H7 (cell line): ENCODE data around the gene ENPP7. TPM values are rescaled to one million over a fixed set of nuclear protein-coding genes. Genes with fewer than 3 reads are reported as not detected.

ENCODE experiments used
- DNase-seq: peaks from one replicate; pipeline ENCODE4 v3.0.0; 2012
- H3K27me3 ChIP-seq: 2 replicates; pipeline ENCODE4 v1.6.0; 2011; ENCODE audit warnings: mild to moderate bottlenecking, low read length; ENCODE audit not compliant: control insufficient read depth, insufficient read depth
- H3K36me3 ChIP-seq: replicated peaks from 2 replicates; pipeline ENCODE4 v1.5.1; 2011; ENCODE audit warnings: low read length; ENCODE audit not compliant: control insufficient read depth, insufficient read depth
- H3K4me3 ChIP-seq: 2 replicates; pipeline ENCODE4 v1.5.1; 2011; ENCODE audit warnings: low read depth, mild to moderate bottlenecking, control low read depth, low read length, moderate library complexity; ENCODE audit not compliant: insufficient read depth
- total RNA-seq: library from RNA; depleted of rRNA; stranded (reverse); fragments of >200 nt; shearing (Covaris generic); gene quantifications from 2 replicates; pipeline ENCODE4 v1.2.3, GENCODE V29; 2014

ENPP7 gene
- total RNA-seq, 1 experiment from 2014 or later, result not detected

DNA sequence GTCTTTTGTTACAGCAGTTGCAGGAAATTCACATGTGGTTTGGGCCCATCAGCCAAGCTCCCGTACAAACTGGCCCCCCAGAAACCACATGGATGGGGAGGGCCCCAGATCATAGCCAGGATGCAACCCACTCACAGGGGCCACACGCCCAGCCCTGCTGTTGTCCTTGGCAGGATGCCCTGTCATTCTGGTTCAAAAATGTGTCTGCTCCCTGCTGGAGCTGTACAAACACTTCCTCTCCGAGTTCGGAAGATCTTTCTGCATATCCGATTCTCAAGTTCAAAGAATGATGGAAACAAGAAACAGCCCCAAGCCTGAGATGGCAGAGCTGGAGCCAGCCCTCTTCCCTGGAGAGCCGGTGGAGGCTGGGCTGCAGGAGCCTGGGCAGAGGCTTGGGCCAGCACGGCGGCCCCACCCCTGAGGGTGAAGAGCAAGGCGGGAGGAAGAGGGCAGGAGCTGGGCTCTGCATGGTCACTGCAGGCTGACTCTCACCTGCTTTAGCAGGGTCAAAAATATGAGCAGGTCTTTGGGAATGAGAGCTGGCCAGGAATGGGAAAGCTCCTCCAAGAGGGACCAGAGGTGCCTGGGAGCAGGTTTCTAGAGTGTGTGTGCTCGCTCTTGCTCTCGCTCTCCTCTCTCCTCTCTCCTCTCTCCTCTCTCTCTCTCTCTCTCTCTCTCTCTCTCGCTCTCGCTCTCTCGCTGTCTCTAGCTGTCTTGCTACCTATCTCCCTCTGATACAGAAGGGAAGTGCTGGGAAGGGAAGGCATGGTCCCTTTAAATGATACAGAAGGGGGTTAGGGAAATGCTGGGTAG lies 34.7 kb upstream of the ENPP7 start:
- Histone ChIP-seq H3K4me3 (no peak overlapping the region), H3K27me3 (no peaks in the 10 kb centered on the region), H3K36me3 (no peaks in the 10 kb centered on the region)
- DNase-seq, result peak; percentile 70

- no peak overlapping the region for H3K4me3 ChIP-seq
- no peaks in the 10 kb centered on the region for H3K27me3 ChIP-seq
- DNase-seq, result no peak
- H3K36me3 ChIP-seq, result no peaks in the 10 kb centered on the region
Observed at GRCh38 chr17:79696610-79696982, 34.1 kb upstream of the ENPP7 start.

DNA sequence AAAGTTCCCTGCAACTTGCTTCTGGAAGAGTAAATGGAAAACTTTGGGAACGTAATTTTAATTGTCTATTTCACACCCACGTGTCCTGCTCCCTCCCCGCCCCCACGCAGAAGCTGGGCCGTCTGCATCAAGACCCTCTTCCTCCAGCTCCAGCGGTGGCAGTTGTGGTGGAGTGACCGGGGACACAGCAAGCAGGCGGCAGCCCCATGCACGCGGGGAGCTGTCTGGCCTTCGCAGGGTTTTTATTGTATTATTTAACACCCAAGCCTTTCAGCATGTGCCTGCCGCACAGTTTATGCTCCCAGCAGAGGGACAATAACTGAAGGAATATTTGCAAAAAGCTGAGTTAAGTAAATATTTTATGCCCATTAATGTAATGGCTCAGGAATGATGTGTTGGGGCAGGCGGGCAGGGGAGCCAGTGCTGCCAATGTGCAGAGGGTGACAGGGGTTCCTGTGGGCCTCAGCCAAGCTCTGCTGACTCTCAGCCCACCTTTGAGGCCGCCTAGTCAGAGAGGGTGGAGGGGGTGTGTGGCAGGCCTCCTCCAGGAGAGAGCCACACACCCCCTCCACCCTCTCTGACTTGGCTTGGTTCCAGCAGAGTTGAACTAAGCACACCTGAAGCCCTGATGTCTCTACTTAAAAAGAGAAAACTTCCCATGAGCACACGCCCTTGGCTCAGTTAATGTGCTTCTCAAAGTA lies 32.4 kb upstream of the ENPP7 start:
- H3K27me3 ChIP-seq, result no peaks in the 10 kb centered on the region
- no peak overlapping the region for H3K4me3 ChIP-seq
- no peak for DNase-seq
- H3K36me3 ChIP-seq, result no peaks in the 10 kb centered on the region

- DNase-seq, result peak; percentile 82
- no peak overlapping the region for H3K4me3 ChIP-seq
- H3K27me3 ChIP-seq, result no peaks in the 10 kb centered on the region
- no peaks in the 10 kb centered on the region for H3K36me3 ChIP-seq
Observed at GRCh38 chr17:79699386-79700036, 31.2 kb upstream of the ENPP7 start.

DNA sequence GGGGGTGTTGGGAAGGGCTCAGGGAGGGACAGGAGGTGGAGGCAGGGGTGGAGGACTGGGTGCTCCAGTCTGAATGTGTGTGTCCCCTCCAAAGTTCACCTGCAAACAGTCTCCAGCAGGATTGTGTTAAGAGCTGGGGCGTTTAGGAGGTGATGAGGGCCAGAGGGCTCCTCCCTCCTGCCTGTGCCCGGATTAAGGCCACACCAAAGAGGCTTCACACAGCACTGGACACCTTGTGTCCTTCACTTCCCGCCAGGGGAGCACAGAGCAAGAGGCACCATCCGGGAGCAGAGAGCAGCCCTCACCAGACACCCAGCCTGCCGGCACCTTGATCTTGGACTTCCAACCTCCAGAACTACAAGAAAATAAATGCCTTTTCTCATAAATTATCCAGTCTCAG lies 30.2 kb upstream of the ENPP7 start:
- H3K27me3 ChIP-seq, result no peaks in the 10 kb centered on the region
- no peaks in the 10 kb centered on the region for H3K36me3 ChIP-seq
- peak; percentile 58 for DNase-seq
- H3K4me3 ChIP-seq, result no peak overlapping the region

DNA sequence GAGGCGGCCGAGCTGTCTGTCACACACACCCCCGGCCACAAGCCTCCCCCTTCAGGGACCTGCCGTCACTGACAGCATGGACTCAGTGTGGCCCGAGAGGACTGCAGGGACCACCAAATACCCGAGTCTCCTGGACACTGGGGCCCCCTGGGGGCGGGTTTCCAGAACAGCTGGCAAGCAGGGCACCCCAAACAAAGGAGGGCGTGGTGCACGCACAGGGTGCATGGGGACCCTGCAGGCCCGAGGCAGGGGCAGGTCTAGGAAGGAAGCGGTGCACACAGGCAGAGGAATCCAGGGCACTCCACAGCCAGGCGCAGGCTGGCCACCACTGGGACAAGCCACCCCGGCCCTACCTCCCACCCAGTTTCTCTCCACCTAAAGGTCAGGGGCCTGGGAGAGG lies 28.7 kb upstream of the ENPP7 start:
- DNase-seq, result peak; percentile 83
- no peak overlapping the region for H3K4me3 ChIP-seq
- H3K27me3 ChIP-seq, result no peaks in the 10 kb centered on the region
- H3K36me3 ChIP-seq, result no peaks in the 10 kb centered on the region

DNA sequence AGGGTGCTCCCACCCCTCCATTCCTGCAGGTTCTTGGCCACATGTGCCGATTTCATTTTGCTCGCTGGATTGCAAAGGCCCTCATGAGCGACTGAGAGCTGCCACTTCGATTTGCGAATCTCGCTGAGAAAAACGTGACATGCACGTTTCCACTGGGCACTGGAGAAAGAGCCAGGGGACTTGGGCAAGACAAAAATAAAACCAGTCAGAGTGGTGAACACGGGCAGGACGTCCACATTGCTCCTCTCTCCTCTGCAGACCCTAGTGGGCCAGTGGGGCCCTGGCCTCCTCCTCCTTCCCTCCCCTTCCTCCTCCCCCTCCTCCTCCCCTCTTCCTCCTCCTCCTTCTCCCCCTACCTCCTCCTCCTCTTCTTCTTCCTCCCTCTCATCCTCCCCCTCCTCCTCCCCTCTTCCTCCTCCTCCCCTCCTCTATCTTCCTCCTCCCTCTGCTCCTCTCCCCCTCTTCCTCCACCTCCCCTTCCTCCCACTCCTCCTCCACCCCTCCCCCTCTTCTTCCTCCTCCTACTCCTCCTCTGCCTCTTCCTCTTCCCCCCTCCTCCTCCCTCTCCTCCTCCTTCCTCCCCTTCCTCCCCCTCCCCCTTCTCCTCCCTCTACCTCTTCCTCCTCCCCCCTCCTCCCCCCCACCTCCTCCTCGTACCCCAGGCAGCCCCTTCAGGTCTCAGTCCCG lies 28.1 kb upstream of the ENPP7 start:
- no peak for DNase-seq
- Histone ChIP-seq H3K4me3 (no peak overlapping the region), H3K27me3 (no peaks in the 10 kb centered on the region), H3K36me3 (no peaks in the 10 kb centered on the region)

- Histone ChIP-seq H3K36me3 (no peaks in the 10 kb centered on the region), H3K4me3 (no peak overlapping the region), H3K27me3 (no peaks in the 10 kb centered on the region)
- DNase-seq, result no peak
Observed at GRCh38 chr17:79704691-79705090, 26.1 kb upstream of the ENPP7 start.

GRCh38 chr17:79705674-79706073 lies 25.1 kb upstream of the ENPP7 start:
- peak; percentile 35 for DNase-seq
- Histone ChIP-seq H3K27me3 (no peaks in the 10 kb centered on the region), H3K36me3 (no peaks in the 10 kb centered on the region), H3K4me3 (no peak overlapping the region)

- Histone ChIP-seq H3K27me3 (no peaks in the 10 kb centered on the region), H3K36me3 (no peaks in the 10 kb centered on the region), H3K4me3 (no peak overlapping the region)
- no peak for DNase-seq
Observed at GRCh38 chr17:79706931-79707850, 23.6 kb upstream of the ENPP7 start.

- Histone ChIP-seq H3K36me3 (no peaks in the 10 kb centered on the region), H3K27me3 (no peaks in the 10 kb centered on the region), H3K4me3 (peak overlapping the region; percentile 14; the same call in 1 of the 2 replicates)
- DNase-seq, result peak; percentile 91
Observed at GRCh38 chr17:79707931-79708891, 22.5 kb upstream of the ENPP7 start.

GRCh38 chr17:79711715-79712305 lies 18.9 kb upstream of the ENPP7 start:
- DNase-seq, result no peak
- no peak overlapping the region for H3K4me3 ChIP-seq
- H3K36me3 ChIP-seq, result no peaks in the 10 kb centered on the region
- H3K27me3 ChIP-seq, result no peaks in the 10 kb centered on the region

DNA sequence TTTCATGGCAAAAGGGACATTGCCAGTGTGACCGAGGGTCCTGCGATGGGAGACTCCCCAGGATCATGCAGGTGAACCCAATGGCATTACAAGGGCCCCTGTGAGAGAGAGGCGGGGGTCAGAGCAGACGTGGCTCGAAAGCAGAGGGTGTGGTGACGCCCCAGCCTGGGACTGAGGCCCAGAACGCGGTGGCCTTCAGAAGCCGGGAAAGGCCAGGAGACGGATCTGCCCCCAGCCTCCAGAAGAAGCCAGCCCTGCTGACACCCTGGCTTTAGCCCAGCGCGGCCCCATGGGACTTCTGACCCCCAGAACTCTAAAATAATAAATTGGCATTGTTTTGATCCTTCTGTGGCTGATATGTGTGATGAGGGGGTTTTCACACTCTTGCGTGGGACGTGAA lies 17.4 kb upstream of the ENPP7 start:
- no peak for DNase-seq

More for the DNA sequence above, 17.4 kb upstream of the ENPP7 start:
- Histone ChIP-seq H3K27me3 (no peaks in the 10 kb centered on the region), H3K36me3 (no peaks in the 10 kb centered on the region), H3K4me3 (no peak overlapping the region)
